SK-N-SH (cell line): ENCODE data around the gene FHOD3. TPM values are rescaled to one million over a fixed set of nuclear protein-coding genes. Genes with fewer than 3 reads are reported as not detected.

ENCODE experiments used
- CTCF ChIA-PET: fragments of 300-600, 350-600 bp; formaldehyde crosslinking; extraction: SDS; loops from one replicate; lab custom pipeline; 2021; lab: Yijun Ruan, JAX
- POLR2A ChIA-PET: fragments of 350-600 bp; sonication (Branson Sonifier 250); formaldehyde crosslinking; extraction: SDS; loops from one replicate; lab custom pipeline; 2020; ENCODE audit warnings: antibody characterized with exemption, inconsistent platforms; lab: Yijun Ruan, JAX
- DNase-seq: peaks from one replicate; pipeline ENCODE4 v3.0.0; 2012
- H2AFZ ChIP-seq: fragments of 200-600 bp; sonication (generic); 2 replicates; pipeline ENCODE4 v1.8.1; 2016; ENCODE audit warnings: antibody characterized with exemption, mild to moderate bottlenecking, low read depth
- H3F3A ChIP-seq: fragments of 200-600 bp; sonication (generic); replicated peaks from 2 replicates; pipeline ENCODE3; 2016; ENCODE audit warnings: antibody characterized with exemption, mild to moderate bottlenecking; ENCODE audit not compliant: insufficient read depth
- H3K27ac ChIP-seq, 2 experiments: fragments of 200-500 bp in 1 of 2; fragments of 200-600 bp in 1 of 2; sonication (Bioruptor generic) in 1 of 2; sonication (generic), shearing (Covaris generic) in 1 of 2; 2 replicates each; pipeline versions ENCODE4 v1.5.1 to v1.6.1; 2014 to 2016; ENCODE audit warnings: low read depth in 2 of 2, inconsistent platforms in 1 of 2, low read length in 1 of 2, mild to moderate bottlenecking in 1 of 2, mixed read lengths in 1 of 2
- H3K27me3 ChIP-seq: fragments of 200-600 bp; sonication (generic), shearing (Covaris generic); 2 replicates; pipeline ENCODE4 v1.6.1; 2016; ENCODE audit warnings: mixed run types; ENCODE audit not compliant: insufficient read depth
- H3K36me3 ChIP-seq, 2 experiments: fragments of 200-500 bp in 1 of 2; fragments of 200-600 bp in 1 of 2; sonication (Bioruptor generic) in 1 of 2; sonication (generic) in 1 of 2; replicated peaks in 1 of 2; 2 replicates each; pipeline versions ENCODE3 to v1.5.1; 2014 to 2016; ENCODE audit warnings: low read length in 1 of 2, mild to moderate bottlenecking in 1 of 2; ENCODE audit not compliant: insufficient read depth in 2 of 2, control insufficient read depth in 1 of 2
- H3K4me1 ChIP-seq, 2 experiments: fragments of 200-500 bp in 1 of 2; fragments of 200-600 bp in 1 of 2; sonication (Bioruptor generic) in 1 of 2; sonication (generic), shearing (Covaris generic) in 1 of 2; 2 replicates each; pipeline versions ENCODE4 v1.5.1 to v1.6.1; 2014 to 2016; ENCODE audit warnings: low read depth in 1 of 2, low read length in 1 of 2, mixed run types in 1 of 2; ENCODE audit not compliant: insufficient read depth in 2 of 2, control insufficient read depth in 1 of 2
- H3K4me2 ChIP-seq: fragments of 200-600 bp; sonication (generic), shearing (Covaris generic); 2 replicates; pipeline ENCODE4 v1.6.1; 2017; ENCODE audit warnings: mixed run types
- H3K4me3 ChIP-seq, 2 experiments: fragments of 200-500 bp in 1 of 2; fragments of 200-600 bp in 1 of 2; sonication (Bioruptor generic) in 1 of 2; sonication (generic), shearing (Covaris generic) in 1 of 2; 2 replicates each; pipeline versions ENCODE4 v1.5.1 to v1.8.1; 2014 to 2016; ENCODE audit warnings: low read depth in 2 of 2, inconsistent platforms in 1 of 2, low read length in 1 of 2, mild to moderate bottlenecking in 1 of 2, mixed read lengths in 1 of 2, moderate library complexity in 1 of 2
- H3K79me2 ChIP-seq: fragments of 200-600 bp; sonication (generic); 2 replicates; pipeline ENCODE4 v1.8.1; 2017; ENCODE audit warnings: mild to moderate bottlenecking; ENCODE audit not compliant: insufficient read depth
- H3K9ac ChIP-seq: fragments of 200-600 bp; sonication (generic); 2 replicates; pipeline ENCODE4 v1.6.1; 2017; ENCODE audit warnings: mixed run types
- H3K9me2 ChIP-seq: fragments of 200-600 bp; sonication (generic); 2 replicates; pipeline ENCODE4 v1.6.1; 2017; ENCODE audit warnings: mixed run types
- H3K9me3 ChIP-seq: fragments of 200-600 bp; sonication (generic); 2 replicates; pipeline ENCODE4 v1.6.1; 2017; ENCODE audit warnings: mixed run types, mild to moderate bottlenecking, moderate library complexity
- H4K20me1 ChIP-seq: fragments of 200-600 bp; sonication (generic); 2 replicates; pipeline ENCODE4 v1.6.1; 2017; ENCODE audit warnings: mild to moderate bottlenecking, mixed run types; ENCODE audit not compliant: insufficient read depth
- FOXJ3 ChIP-seq: sonication (generic); formaldehyde crosslinking; IDR thresholded peaks from 2 replicates; pipeline ENCODE4 v1.5.1; 2020; ENCODE audit warnings: mild to moderate bottlenecking, missing genetic modification reagents
- FOXM1 ChIP-seq: IDR thresholded peaks from 2 replicates; pipeline ENCODE4 v1.4.0; 2012; ENCODE audit warnings: low read depth, mild to moderate bottlenecking
- NRF1 ChIP-seq: IDR thresholded peaks from 2 replicates; pipeline ENCODE4 v1.6.1; 2012; ENCODE audit warnings: low read depth, mild to moderate bottlenecking, low read length
- RXRA ChIP-seq: IDR thresholded peaks from 2 replicates; pipeline ENCODE4 v1.4.0; 2012; ENCODE audit warnings: low read depth, mild to moderate bottlenecking, borderline replicate concordance
- SMC3 ChIP-seq: IDR thresholded peaks from 2 replicates; pipeline ENCODE4 v1.6.1; 2012; ENCODE audit warnings: low read depth, low read length, improper control_type of control experiment
- TAF1 ChIP-seq: IDR thresholded peaks from 2 replicates; pipeline ENCODE4 v1.6.1; 2012; ENCODE audit warnings: low read depth, mild to moderate bottlenecking, low read length, moderate library complexity, borderline replicate concordance
- TEAD4 ChIP-seq: IDR thresholded peaks from 2 replicates; pipeline ENCODE4 v1.4.0; 2012; ENCODE audit warnings: mild to moderate bottlenecking, borderline replicate concordance; ENCODE audit not compliant: insufficient read depth
- WGBS: methylation state at CpG from one replicate; pipeline ENCODE4 v1.1.6; 2017; ENCODE audit warnings: low lambda C conversion rate; 5-methylcytosine and 5-hydroxymethylcytosine counted together
- polyA plus RNA-seq, 3 experiments: library from polyadenylated mRNA; depleted of rRNA; stranded (reverse); fragments of >200 nt; gene quantifications; 2 replicates each; pipeline ENCODE4 v1.2.3, GENCODE V29; 2012
- TF ChIP-seq, protein P1 (sequence below): fragments of 150-350 bp; IDR thresholded peaks from 2 replicates; pipeline ENCODE4 v1.6.1; 2017; ENCODE audit warnings: antibody characterized with exemption, low read length, low read depth, borderline replicate concordance
- TF ChIP-seq, protein P2 (sequence below): IDR thresholded peaks from 2 replicates; pipeline ENCODE4 v1.4.0; 2012; ENCODE audit warnings: low read depth, borderline replicate concordance
- TF ChIP-seq, protein P3 (sequence below): IDR thresholded peaks from 2 replicates; pipeline ENCODE4; 2012
- TF ChIP-seq, protein P4 (sequence below): fragments of 200-600 bp; sonication (generic); IDR thresholded peaks from 2 replicates; pipeline ENCODE4 v1.6.1; 2017; ENCODE audit warnings: antibody characterized with exemption, mild to moderate bottlenecking, moderate library complexity
- TF ChIP-seq, protein P5 (sequence below): IDR thresholded peaks from 2 replicates; pipeline ENCODE4 v1.6.1; 2012; ENCODE audit warnings: mild to moderate bottlenecking, low read depth, low read length, moderate library complexity

The FHOD3 gene
- polyA plus RNA-seq, 1 of the 3 experiments (the other 2 are of a cell fraction), result 10.9 TPM

DNA sequence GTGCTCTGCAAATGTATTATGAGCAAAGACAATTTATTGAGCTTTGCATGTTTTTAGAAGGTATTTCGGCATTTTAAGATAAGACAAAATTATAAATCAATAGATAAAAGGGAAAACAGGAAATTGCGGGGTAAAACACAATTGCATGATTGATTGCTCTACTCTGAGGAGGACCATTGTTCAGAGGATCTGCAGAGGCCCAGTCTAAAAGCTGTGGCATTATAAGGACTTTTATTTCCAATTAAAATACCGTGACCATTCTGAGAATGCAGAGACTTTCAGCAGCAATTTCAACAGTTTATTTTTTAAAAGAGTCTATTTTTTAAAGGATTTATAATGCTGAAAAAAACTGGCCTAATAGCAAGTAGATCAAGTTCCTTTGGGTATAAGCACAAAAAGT, 469.3 kb downstream of the FHOD3 start (continued):
- TF ChIP-seq, protein P1, sequence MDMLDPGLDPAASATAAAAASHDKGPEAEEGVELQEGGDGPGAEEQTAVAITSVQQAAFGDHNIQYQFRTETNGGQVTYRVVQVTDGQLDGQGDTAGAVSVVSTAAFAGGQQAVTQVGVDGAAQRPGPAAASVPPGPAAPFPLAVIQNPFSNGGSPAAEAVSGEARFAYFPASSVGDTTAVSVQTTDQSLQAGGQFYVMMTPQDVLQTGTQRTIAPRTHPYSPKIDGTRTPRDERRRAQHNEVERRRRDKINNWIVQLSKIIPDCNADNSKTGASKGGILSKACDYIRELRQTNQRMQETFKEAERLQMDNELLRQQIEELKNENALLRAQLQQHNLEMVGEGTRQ, result no peak
- TF ChIP-seq RXRA, result no peak
- TF ChIP-seq, protein P2, sequence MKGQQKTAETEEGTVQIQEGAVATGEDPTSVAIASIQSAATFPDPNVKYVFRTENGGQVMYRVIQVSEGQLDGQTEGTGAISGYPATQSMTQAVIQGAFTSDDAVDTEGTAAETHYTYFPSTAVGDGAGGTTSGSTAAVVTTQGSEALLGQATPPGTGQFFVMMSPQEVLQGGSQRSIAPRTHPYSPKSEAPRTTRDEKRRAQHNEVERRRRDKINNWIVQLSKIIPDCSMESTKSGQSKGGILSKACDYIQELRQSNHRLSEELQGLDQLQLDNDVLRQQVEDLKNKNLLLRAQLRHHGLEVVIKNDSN, result no peak

DNA sequence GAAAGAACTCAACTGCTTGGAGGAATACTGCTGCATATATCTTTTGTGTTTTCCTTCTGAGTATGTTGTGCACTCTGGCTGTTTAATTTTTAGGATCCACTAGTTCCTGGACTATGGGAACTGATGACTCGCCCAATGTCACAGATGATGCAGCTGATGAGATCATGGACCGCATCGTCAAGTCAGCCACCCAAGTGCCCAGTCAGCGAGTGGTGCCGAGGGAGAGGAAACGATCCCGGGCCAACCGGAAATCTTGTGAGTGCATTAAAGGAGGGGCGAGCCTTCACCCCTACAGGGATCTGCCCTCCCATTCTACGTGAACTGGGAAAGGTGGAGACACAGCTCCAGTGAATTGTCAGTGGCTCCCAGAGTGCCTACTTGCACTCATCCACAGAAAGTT, 471.7 kb downstream of the FHOD3 start:
- H3K4me1 ChIP-seq, result peaks cover 0 to 3% of the 10 kb centered on the region in 2 experiments; a peak in 2 of 4 replicates
- H3K9me3 ChIP-seq, result no peaks in the 10 kb centered on the region
- H3K36me3 ChIP-seq, result peaks cover 0 to 16% of the 10 kb centered on the region in 2 experiments
- H3K27me3 ChIP-seq, result no peaks in the 10 kb centered on the region
- CTCF ChIA-PET, result interaction anchor here (1.2 kb wide), 1 partner anchor 8 kb away, joined by 3 read pairs; no protein-coding TSS in a partner anchor
- DNase-seq, result no peak
- no peak overlapping the region for H3K9ac ChIP-seq
- POLR2A ChIA-PET, result no interaction called here
- no peaks in the 10 kb centered on the region for H3F3A ChIP-seq
- no peaks in the 10 kb centered on the region for H3K79me2 ChIP-seq
- no peaks in the 10 kb centered on the region for H4K20me1 ChIP-seq
- TF ChIP-seq FOXM1 (no peak), TAF1 (no peak)
- TF ChIP-seq, protein P3, sequence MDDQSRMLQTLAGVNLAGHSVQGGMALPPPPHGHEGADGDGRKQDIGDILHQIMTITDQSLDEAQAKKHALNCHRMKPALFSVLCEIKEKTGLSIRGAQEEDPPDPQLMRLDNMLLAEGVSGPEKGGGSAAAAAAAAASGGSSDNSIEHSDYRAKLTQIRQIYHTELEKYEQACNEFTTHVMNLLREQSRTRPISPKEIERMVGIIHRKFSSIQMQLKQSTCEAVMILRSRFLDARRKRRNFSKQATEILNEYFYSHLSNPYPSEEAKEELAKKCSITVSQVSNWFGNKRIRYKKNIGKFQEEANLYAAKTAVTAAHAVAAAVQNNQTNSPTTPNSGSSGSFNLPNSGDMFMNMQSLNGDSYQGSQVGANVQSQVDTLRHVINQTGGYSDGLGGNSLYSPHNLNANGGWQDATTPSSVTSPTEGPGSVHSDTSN, result no peak
- H2AFZ ChIP-seq, result no peak overlapping the region
- no peak overlapping the region for H3K27ac ChIP-seq
- H3K4me3 ChIP-seq, result no peak overlapping the region
- no peaks in the 10 kb centered on the region for H3K9me2 ChIP-seq
- WGBS, result 80% methylated on average over 4 of the region's 10 CpGs
- H3K4me2 ChIP-seq, result no peak overlapping the region

DNA sequence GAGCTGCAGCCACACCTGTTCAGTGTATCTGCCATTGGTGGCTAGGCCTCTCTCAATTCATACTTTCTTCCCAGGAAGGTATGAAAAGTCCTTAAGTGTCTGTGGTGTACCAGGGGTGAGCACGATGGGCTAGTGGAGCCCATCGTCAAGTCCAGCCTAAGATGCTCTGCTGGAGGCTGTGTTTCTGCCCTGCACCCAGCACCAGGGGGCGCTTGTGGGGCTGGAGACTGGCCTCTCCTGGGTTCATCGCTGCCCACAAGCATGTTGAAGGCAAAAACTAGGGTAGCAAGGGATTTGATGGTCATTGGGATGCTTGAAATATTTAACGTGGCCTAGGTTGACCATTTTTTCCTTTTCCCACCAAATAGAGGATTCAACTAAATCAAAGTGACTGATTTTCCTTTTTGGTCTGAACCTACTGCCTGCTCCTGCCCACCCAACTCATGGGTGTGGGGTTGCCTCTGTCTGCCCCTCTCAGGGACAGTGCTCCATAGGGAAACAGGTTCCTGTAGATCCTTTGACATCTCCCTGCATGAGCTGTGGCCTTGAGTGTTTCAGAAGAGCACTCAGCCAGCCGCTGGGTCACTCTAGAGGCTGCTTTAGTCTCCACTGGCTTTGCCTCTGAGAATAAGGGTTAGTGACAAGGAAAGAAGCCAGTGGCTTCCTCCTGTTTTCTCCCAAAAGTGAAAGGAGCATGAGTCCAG, 472.2 kb downstream of the FHOD3 start:
- TF ChIP-seq SMC3, result no peak
- no peak for TF ChIP-seq TEAD4
- no peak for TF ChIP-seq FOXJ3 (CRISPR knock-in tag)
- no peak for TF ChIP-seq FOXM1
- TF ChIP-seq, protein P4, sequence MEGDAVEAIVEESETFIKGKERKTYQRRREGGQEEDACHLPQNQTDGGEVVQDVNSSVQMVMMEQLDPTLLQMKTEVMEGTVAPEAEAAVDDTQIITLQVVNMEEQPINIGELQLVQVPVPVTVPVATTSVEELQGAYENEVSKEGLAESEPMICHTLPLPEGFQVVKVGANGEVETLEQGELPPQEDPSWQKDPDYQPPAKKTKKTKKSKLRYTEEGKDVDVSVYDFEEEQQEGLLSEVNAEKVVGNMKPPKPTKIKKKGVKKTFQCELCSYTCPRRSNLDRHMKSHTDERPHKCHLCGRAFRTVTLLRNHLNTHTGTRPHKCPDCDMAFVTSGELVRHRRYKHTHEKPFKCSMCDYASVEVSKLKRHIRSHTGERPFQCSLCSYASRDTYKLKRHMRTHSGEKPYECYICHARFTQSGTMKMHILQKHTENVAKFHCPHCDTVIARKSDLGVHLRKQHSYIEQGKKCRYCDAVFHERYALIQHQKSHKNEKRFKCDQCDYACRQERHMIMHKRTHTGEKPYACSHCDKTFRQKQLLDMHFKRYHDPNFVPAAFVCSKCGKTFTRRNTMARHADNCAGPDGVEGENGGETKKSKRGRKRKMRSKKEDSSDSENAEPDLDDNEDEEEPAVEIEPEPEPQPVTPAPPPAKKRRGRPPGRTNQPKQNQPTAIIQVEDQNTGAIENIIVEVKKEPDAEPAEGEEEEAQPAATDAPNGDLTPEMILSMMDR, result peak; percentile 30
- TF ChIP-seq, protein P5, sequence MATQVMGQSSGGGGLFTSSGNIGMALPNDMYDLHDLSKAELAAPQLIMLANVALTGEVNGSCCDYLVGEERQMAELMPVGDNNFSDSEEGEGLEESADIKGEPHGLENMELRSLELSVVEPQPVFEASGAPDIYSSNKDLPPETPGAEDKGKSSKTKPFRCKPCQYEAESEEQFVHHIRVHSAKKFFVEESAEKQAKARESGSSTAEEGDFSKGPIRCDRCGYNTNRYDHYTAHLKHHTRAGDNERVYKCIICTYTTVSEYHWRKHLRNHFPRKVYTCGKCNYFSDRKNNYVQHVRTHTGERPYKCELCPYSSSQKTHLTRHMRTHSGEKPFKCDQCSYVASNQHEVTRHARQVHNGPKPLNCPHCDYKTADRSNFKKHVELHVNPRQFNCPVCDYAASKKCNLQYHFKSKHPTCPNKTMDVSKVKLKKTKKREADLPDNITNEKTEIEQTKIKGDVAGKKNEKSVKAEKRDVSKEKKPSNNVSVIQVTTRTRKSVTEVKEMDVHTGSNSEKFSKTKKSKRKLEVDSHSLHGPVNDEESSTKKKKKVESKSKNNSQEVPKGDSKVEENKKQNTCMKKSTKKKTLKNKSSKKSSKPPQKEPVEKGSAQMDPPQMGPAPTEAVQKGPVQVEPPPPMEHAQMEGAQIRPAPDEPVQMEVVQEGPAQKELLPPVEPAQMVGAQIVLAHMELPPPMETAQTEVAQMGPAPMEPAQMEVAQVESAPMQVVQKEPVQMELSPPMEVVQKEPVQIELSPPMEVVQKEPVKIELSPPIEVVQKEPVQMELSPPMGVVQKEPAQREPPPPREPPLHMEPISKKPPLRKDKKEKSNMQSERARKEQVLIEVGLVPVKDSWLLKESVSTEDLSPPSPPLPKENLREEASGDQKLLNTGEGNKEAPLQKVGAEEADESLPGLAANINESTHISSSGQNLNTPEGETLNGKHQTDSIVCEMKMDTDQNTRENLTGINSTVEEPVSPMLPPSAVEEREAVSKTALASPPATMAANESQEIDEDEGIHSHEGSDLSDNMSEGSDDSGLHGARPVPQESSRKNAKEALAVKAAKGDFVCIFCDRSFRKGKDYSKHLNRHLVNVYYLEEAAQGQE, result no peak
- no peak for TF ChIP-seq NRF1
- Histone ChIP-seq H3K9ac (no peak overlapping the region), H3K79me2 (no peaks in the 10 kb centered on the region), H4K20me1 (no peaks in the 10 kb centered on the region), H3K27ac (no peak overlapping the region), H3F3A (no peaks in the 10 kb centered on the region), H2AFZ (no peak overlapping the region), H3K9me3 (no peaks in the 10 kb centered on the region), H3K9me2 (no peaks in the 10 kb centered on the region), H3K27me3 (no peaks in the 10 kb centered on the region), H3K36me3 (peaks cover 0 to 16% of the 10 kb centered on the region in 2 experiments), H3K4me2 (no peak overlapping the region), H3K4me1 (peaks cover 0 to 3% of the 10 kb centered on the region in 2 experiments; a peak in 2 of 4 replicates), H3K4me3 (0 out of 4 replicates have a peak overlapping the region, but pooled peaks of 1 of the 2 experiments have one; percentile 3)
- 73% methylated on average over 5 of the region's 6 CpGs for WGBS
- ChIA-PET CTCF (no interaction called here), POLR2A (no interaction called here)
- no peak for DNase-seq
